K562 (cell line): ENCODE measurements around the gene PPM1F. TPM values are rescaled to one million over a fixed set of nuclear protein-coding genes. Genes with fewer than 3 reads are reported as not detected.

Experiments used
- BDP1 ChIP-seq: IDR thresholded peaks from 3 replicates; pipeline ENCODE4 v1.6.1; 2011; ENCODE audit not compliant: insufficient read length, insufficient read depth
- CCAR2 ChIP-seq: fragments of 200-400 bp; formaldehyde crosslinking; IDR thresholded peaks from 2 replicates; pipeline ENCODE4 v1.6.1; 2017; ENCODE audit warnings: mild to moderate bottlenecking, low read depth, low read length
- E2F4 ChIP-seq: sonication (generic); formaldehyde crosslinking; IDR thresholded peaks from 2 replicates; pipeline ENCODE4 v1.8.0; 2022; ENCODE audit warnings: mild to moderate bottlenecking, low read depth, missing genetic modification reagents
- ELF2 ChIP-seq: fragments of 250-450 bp; sonication (Bioruptor Pico); IDR thresholded peaks from 2 replicates; pipeline ENCODE4 v1.5.0; 2021; ENCODE audit warnings: mild to moderate bottlenecking
- HDAC1 ChIP-seq, 2 experiments: fragments of 450-650 bp; IDR thresholded peaks; 2 replicates each; pipeline ENCODE4 v1.6.1; 2016 to 2017; ENCODE audit warnings: inconsistent platforms in 1 of 2, mild to moderate bottlenecking in 1 of 2, moderate library complexity in 1 of 2
- HDAC8 ChIP-seq: fragments of 450-650 bp; IDR thresholded peaks from 2 replicates; pipeline ENCODE4 v1.6.1; 2016; ENCODE audit warnings: mild to moderate bottlenecking, missing genetic modification characterization, moderate library complexity, missing compliant biosample characterization
- IFI16 ChIP-seq: fragments of 250-450 bp; sonication (Bioruptor Pico); IDR thresholded peaks from 2 replicates; pipeline ENCODE4 v2.1.2; 2022; ENCODE audit warnings: mild to moderate bottlenecking, inconsistent platforms
- RBBP5 ChIP-seq: fragments of 200-600 bp; sonication (generic); IDR thresholded peaks from 2 replicates; pipeline ENCODE4 v1.6.1; 2012; ENCODE audit warnings: borderline replicate concordance, mild to moderate bottlenecking, low read length, control low read depth, inconsistent platforms; ENCODE audit not compliant: insufficient read depth, poor library complexity, severe bottlenecking
- SPI1 ChIP-seq: IDR thresholded peaks from 2 replicates; pipeline ENCODE4 v1.6.1; 2011; ENCODE audit warnings: low read depth, low read length, control low read depth, borderline replicate concordance
- TAL1 ChIP-seq: fragments of 450-650 bp; IDR thresholded peaks from 2 replicates; pipeline ENCODE4 v1.6.1; 2016; ENCODE audit warnings: mild to moderate bottlenecking
- ZC3H4 ChIP-seq: sonication (generic); formaldehyde crosslinking; IDR thresholded peaks from 2 replicates; pipeline ENCODE4 v1.9.0; 2021; ENCODE audit warnings: missing genetic modification reagents, borderline replicate concordance
- ZNF318 ChIP-seq, 2 experiments: fragments of 450-650 bp; IDR thresholded peaks; 2 replicates each; pipeline ENCODE4 v1.6.1; 2016; ENCODE audit warnings: mild to moderate bottlenecking in 2 of 2, borderline replicate concordance in 1 of 2, low read depth in 1 of 2, moderate library complexity in 1 of 2
- polyA plus RNA-seq, 8 experiments: library from polyadenylated mRNA; depleted of rRNA in 4 of 8; stranded (reverse) in 5 of 8; unstranded in 3 of 8; fragments of >200 nt; fragmentation: Nextera tagmentation in 2 of 8; fragmentation: Illumina TruSeq in 1 of 8; extraction: Ambion mirVana in 2 of 8; extraction: Trizol in 1 of 8; gene quantifications; 2 replicates each; pipeline versions ENCODE4 v1.2.1 to v1.2.3, GENCODE V29; 2011 to 2014; ENCODE audit warnings: inconsistent platforms in 1 of 8, missing spikeins in 1 of 8
- total RNA-seq, 7 experiments: library from RNA; depleted of rRNA in 6 of 7; stranded (reverse); fragments of >200 nt in 6 of 7; fragmentation: Illumina TruSeq in 2 of 7; extraction: Trizol in 2 of 7; gene quantifications; 2 replicates each; pipeline versions ENCODE4 v1.2.1 to v1.2.3, GENCODE V29; 2011 to 2021; ENCODE audit warnings: low replicate concordance in 1 of 7
- TF ChIP-seq, protein P1 (sequence below), 2 experiments: fragments of 450-650 bp in 1 of 2; IDR thresholded peaks; 2 replicates each; pipeline ENCODE4 v1.6.1; 2011 to 2017; ENCODE audit warnings: low read depth in 2 of 2, antibody characterized with exemption in 1 of 2, borderline replicate concordance in 1 of 2, low read length in 1 of 2, mild to moderate bottlenecking in 1 of 2, mixed read lengths in 1 of 2; ENCODE audit not compliant: control insufficient read depth in 1 of 2

The PPM1F gene
- total and polyA plus RNA-seq, 9 of the 15 experiments (the other 6 are each of a cell fraction or from before 2014, with no cell fraction given): 2.1 to 159 (median 64.0) TPM

DNA sequence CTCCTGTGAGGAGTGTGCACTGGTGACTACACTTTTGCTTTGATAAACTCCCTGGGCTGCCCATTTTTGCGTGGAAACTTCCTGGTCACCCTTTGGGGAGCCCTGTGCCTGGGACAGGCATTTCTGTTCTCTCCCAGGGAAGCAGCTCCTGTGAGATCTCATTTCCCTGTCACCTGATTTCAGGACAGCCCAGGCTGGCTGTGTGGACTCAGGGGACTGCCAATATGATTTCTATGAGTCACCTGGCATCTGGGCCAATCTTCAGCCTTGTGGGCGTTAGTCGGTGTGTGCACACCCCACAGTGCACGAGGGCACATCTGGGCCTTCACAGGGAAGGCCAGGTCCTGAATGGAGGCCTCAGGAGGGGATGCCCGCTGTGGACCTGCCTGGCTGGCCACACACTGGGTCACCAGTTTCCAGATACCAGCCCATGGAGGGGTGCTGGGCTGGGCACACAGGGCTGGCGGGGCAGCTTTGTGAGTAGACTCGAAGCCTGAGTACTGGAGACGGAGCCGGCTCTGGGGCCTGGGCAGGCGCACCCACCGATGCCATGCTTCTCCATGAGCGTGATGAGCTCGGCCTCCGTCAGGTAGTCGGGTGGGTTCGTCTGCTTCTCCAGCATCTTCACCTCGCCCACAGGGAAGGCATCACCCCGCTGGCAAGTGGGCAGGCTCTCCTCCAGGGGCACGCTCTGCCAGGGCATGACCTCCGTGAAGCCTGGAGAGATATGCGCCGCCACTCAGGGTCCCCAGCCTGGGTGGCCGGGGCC lies 9.4 kb upstream of the PPM1F start (continued):
- TF ChIP-seq RBBP5 (no peak), BDP1 (no peak), ELF2 (CRISPR knock-in tag) (no peak; the same call in 1 of the 2 replicates), E2F4 (CRISPR knock-in tag) (no peak), HDAC1 (IDR thresholded peaks at IDR 0.05) (no peak), ZC3H4 (no peak), TAL1 (no peak), IFI16 (CRISPR knock-in tag) (no peak), CCAR2 (no peak), ZNF318 (IDR thresholded peaks at IDR 0.05; ENCODE audit: borderline replicate concordance in 1 of 2, low read depth in 1 of 2) (no peak), HDAC8 (tag) (peak; percentile 45; the same call in 1 of the 2 replicates), SPI1 (no peak)
- TF ChIP-seq, protein P1, sequence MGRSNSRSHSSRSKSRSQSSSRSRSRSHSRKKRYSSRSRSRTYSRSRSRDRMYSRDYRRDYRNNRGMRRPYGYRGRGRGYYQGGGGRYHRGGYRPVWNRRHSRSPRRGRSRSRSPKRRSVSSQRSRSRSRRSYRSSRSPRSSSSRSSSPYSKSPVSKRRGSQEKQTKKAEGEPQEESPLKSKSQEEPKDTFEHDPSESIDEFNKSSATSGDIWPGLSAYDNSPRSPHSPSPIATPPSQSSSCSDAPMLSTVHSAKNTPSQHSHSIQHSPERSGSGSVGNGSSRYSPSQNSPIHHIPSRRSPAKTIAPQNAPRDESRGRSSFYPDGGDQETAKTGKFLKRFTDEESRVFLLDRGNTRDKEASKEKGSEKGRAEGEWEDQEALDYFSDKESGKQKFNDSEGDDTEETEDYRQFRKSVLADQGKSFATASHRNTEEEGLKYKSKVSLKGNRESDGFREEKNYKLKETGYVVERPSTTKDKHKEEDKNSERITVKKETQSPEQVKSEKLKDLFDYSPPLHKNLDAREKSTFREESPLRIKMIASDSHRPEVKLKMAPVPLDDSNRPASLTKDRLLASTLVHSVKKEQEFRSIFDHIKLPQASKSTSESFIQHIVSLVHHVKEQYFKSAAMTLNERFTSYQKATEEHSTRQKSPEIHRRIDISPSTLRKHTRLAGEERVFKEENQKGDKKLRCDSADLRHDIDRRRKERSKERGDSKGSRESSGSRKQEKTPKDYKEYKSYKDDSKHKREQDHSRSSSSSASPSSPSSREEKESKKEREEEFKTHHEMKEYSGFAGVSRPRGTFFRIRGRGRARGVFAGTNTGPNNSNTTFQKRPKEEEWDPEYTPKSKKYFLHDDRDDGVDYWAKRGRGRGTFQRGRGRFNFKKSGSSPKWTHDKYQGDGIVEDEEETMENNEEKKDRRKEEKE (IDR thresholded peaks at IDR 0.05; ENCODE audit: borderline replicate concordance in 1 of 2, control insufficient read depth in 1 of 2, low read depth in 2 of 2, low read length in 1 of 2): no peak
